Body of pancreas (tissue), 4 donors: ENCODE measurements around the gene SURF1. TPM values are rescaled to one million over a fixed set of nuclear protein-coding genes. Genes with fewer than 3 reads are reported as not detected.

Source experiments
- ATAC-seq: fragments of 150-250 bp; one replicate; pipeline ENCODE4 v1.9.1; 2016
- DNase-seq, 4 donors: peaks; one replicate each; pipeline ENCODE4 v3.0.0-alpha.2; 2019
- H3K27ac ChIP-seq, 4 donors: fragments of 200-600 bp; sonication (generic); 1 replicate in 3 of 4; 2 replicates in 1 of 4; pipeline versions ENCODE4 v1.5.1 to v1.6.1; 2016 to 2019; ENCODE audit warnings: mild to moderate bottlenecking in 1 of 4, mixed read lengths in 1 of 4, moderate library complexity in 1 of 4
- H3K27me3 ChIP-seq, 2 donors: fragments of 200-600 bp; sonication (generic); one replicate each; pipeline ENCODE4 v1.6.0; 2016; ENCODE audit warnings: mild to moderate bottlenecking in 1 of 2
- H3K36me3 ChIP-seq, 2 donors: fragments of 200-600 bp; sonication (generic); replicated peaks in 1 of 2; 2 replicates each; pipeline ENCODE4 v1.5.1; 2016; ENCODE audit warnings: low read depth in 2 of 2; ENCODE audit not compliant: insufficient read depth in 1 of 2
- H3K4me1 ChIP-seq: fragments of 200-600 bp; sonication (generic); one replicate; pipeline ENCODE4 v1.6.0; 2016
- H3K4me3 ChIP-seq, 2 donors: fragments of 200-600 bp; sonication (generic); 1 replicate in 1 of 2; 2 replicates in 1 of 2; pipeline ENCODE4 v1.5.1; 2016 to 2019
- H3K9me3 ChIP-seq, 3 donors: fragments of 200-600 bp; sonication (generic); 1 replicate in 2 of 3; 2 replicates in 1 of 3; pipeline ENCODE4 v1.5.1; 2016
- CTCF ChIP-seq, 7 experiments: fragments of 450-650 bp in 4 of 7; fragments of 200-600 bp in 3 of 7; sonication (generic) in 3 of 7; IDR thresholded peaks; one replicate each; pipeline ENCODE4 v1.5.1; 2016 to 2019; ENCODE audit warnings: antibody characterized with exemption in 7 of 7
- POLR2A ChIP-seq, 3 donors: fragments of 450-650 bp; IDR thresholded peaks; one replicate each; pipeline ENCODE4 v1.6.1; 2016; ENCODE audit warnings: antibody characterized with exemption in 3 of 3, mild to moderate bottlenecking in 2 of 3
- WGBS, 2 donors: methylation state at CpG; one replicate each; pipeline ENCODE4 v1.1.5; 2017; 5-methylcytosine and 5-hydroxymethylcytosine counted together
- intact Hi-C: fragments of 100-400 bp; cut with DNase I; formaldehyde crosslinking; loops from one replicate; pipeline ENCODE4 v1.15.1; 2023
- total RNA-seq, 2 donors: library from RNA; depleted of rRNA; stranded (reverse); fragments of >200 nt; gene quantifications; one replicate each; pipeline ENCODE4 v1.1.0, GENCODE V29; 2016

Gene SURF1
- total RNA-seq, 2 donors from 2014 or later, result 31.0 to 43.1 TPM

GRCh38 chr9:133375724-133376654 lies 19.7 kb upstream of the SURF1 start, which contains the start of the genes STKLD1 and SURF4:
TSS of gene STKLD1 (plus strand) at chr9:133376366. CDS start at chr9:133376474, 108 bp downstream.
TSS of gene SURF4 (minus strand) at chr9:133376060. CDS start at chr9:133375969, 91 bp downstream.
- peak; percentile 95 for ATAC-seq
- intact Hi-C loops, result no loop called here
- H3K4me1 ChIP-seq, result peaks cover 47% of the 10 kb centered on the region

GRCh38 chr9:133375116-133375723 lies 18.9 kb upstream of the SURF1 start:
- Histone ChIP-seq H3K9me3 (no peaks in the 10 kb centered on the region), H3K27ac (peak overlapping the region; percentile 90 to 98 (median 98)), H3K4me1 (peaks cover 54% of the 10 kb centered on the region), H3K4me3 (peak overlapping the region; percentile 77 to 87), H3K36me3 (no peaks in the 10 kb centered on the region), H3K27me3 (no peaks in the 10 kb centered on the region)
- DNase-seq (peak; percentile 50 to 68 (median 58)), ATAC-seq (peak; percentile 27)
- intact Hi-C loops, result no loop called here
- WGBS, 2 donors, result 1% methylated on average over 5 to 39 of the region's 39 CpGs
- TF ChIP-seq POLR2A (IDR thresholded peaks at IDR 0.05) (peak in 2 of 3 donors; percentile 52 to 58), CTCF (IDR thresholded peaks at IDR 0.05) (no peak)

More at GRCh38 chr9:133375724-133376654, 19.7 kb upstream of the SURF1 start, which contains the start of the genes STKLD1 and SURF4:
- H3K27ac ChIP-seq, result peak within 1 kb of the TSS; percentile 90 to 98 (median 98)
- WGBS, 2 donors, result 0 to 3% methylated on average over 14 to 117 of the region's 120 CpGs
- H3K4me3 ChIP-seq, result peak within 1 kb of the TSS; percentile 82 to 87
- peak; percentile 97 to 98 (median 97) for DNase-seq
- TF ChIP-seq POLR2A (IDR thresholded peaks at IDR 0.05) (peak; percentile 55 to 96 (median 73)), CTCF (IDR thresholded peaks at IDR 0.05) (peak in 2 of 7 experiments; percentile 45 to 48)
- no peaks in the 10 kb centered on the region for H3K27me3 ChIP-seq
- H3K9me3 ChIP-seq, result no peaks in the 10 kb centered on the region
- H3K36me3 ChIP-seq, result no peaks in the 10 kb centered on the region

GRCh38 chr9:133374612-133375115 lies 18.4 kb upstream of the SURF1 start:
- TF ChIP-seq POLR2A (IDR thresholded peaks at IDR 0.05), result no peak
- no peak for TF ChIP-seq CTCF (IDR thresholded peaks at IDR 0.05)
- 7 to 10% methylated on average over 12 of the region's 12 CpGs for WGBS, 2 donors
- DNase-seq (no peak), ATAC-seq (no peak)
- H3K9me3 ChIP-seq, result no peaks in the 10 kb centered on the region
- intact Hi-C loops, result loop anchor here (5.0 kb wide), 1 partner anchor 48 kb away; the partner anchor contains the start of gene ADAMTS13
- peaks cover 60% of the 10 kb centered on the region for H3K4me1 ChIP-seq
- H3K36me3 ChIP-seq, result no peaks in the 10 kb centered on the region
- peak overlapping the region; percentile 77 to 87 for H3K4me3 ChIP-seq
- no peaks in the 10 kb centered on the region for H3K27me3 ChIP-seq
- peak overlapping the region; percentile 90 to 98 (median 98) for H3K27ac ChIP-seq

GRCh38 chr9:133372144-133372543 lies 15.9 kb upstream of the SURF1 start:
- Histone ChIP-seq H3K36me3 (no peaks in the 10 kb centered on the region), H3K4me1 (peaks cover 84% of the 10 kb centered on the region)

More at GRCh38 chr9:133372144-133372543, 15.9 kb upstream of the SURF1 start:
- no peak overlapping the region for H3K4me3 ChIP-seq
- no peaks in the 10 kb centered on the region for H3K27me3 ChIP-seq
- 55 to 59% methylated on average over 7 of the region's 7 CpGs for WGBS, 2 donors
- no peaks in the 10 kb centered on the region for H3K9me3 ChIP-seq
- peak overlapping the region in 2 of 4 donors; percentile 35 to 66 for H3K27ac ChIP-seq
- ATAC-seq (no peak), DNase-seq (peak in 2 of 4 donors; percentile 33 to 38)
- no peak for TF ChIP-seq CTCF (IDR thresholded peaks at IDR 0.05)
- no peak for TF ChIP-seq POLR2A (IDR thresholded peaks at IDR 0.05)
- intact Hi-C loops, result loop anchor here (5.0 kb wide), 1 partner anchor 50 kb away; the partner anchor contains the start of gene ADAMTS13
